IMR-90 (cell line): ENCODE measurements around the gene OR5H14. TPM values are rescaled to one million over a fixed set of nuclear protein-coding genes. Genes with fewer than 3 reads are reported as not detected.
"Not testable (repeated sequence)": the region's sequence is repeated elsewhere in the genome, so short reads cannot be mapped to it uniquely, and the experiment has no call there.

ENCODE experiments used
- ATAC-seq: fragments of 200-7000 bp; cut with Tn5 transposase; 2 replicates; pipeline ENCODE4 v1.9.1; 2020; ENCODE audit warnings: low read depth, mild to moderate bottlenecking, moderate library complexity
- BruUV-seq: library from RNA; stranded (reverse); fragments of 400-500 nt; replicated peaks from 2 replicates; lab custom pipeline; 2021; lab: Mats Ljungman, UMichigan
- CTCF ChIA-PET: fragments of 300-600 bp; formaldehyde crosslinking; extraction: SDS; loops from one replicate; lab custom pipeline; 2021; ENCODE audit warnings: antibody characterized with exemption; lab: Yijun Ruan, JAX
- POLR2A ChIA-PET: fragments of 300-600 bp; sonication (Branson Sonifier 250); formaldehyde crosslinking; loops from one replicate; lab custom pipeline; 2022; ENCODE audit warnings: antibody characterized with exemption; ENCODE audit not compliant: unreplicated experiment; lab: Charles Lee
- DNase-seq: peaks from one replicate; pipeline ENCODE4 v3.0.0; 2013
- H2AFZ ChIP-seq: replicated peaks from 2 replicates; pipeline ENCODE3; 2013; ENCODE audit warnings: low read length, mild to moderate bottlenecking; ENCODE audit not compliant: poor library complexity
- H2AK5ac ChIP-seq: 2 replicates; pipeline ENCODE4 v1.6.1; 2013; ENCODE audit warnings: low read depth, low read length, inconsistent platforms
- H2AK9ac ChIP-seq: replicated peaks from 2 replicates; pipeline ENCODE3; 2013; ENCODE audit warnings: mild to moderate bottlenecking, low read depth, low read length, moderate library complexity; ENCODE audit not compliant: poor library complexity
- H2BK120ac ChIP-seq: 2 replicates; pipeline ENCODE4 v1.6.1; 2013; ENCODE audit warnings: low read depth, low read length, inconsistent platforms
- H2BK15ac ChIP-seq: 3 replicates; pipeline ENCODE4 v1.6.1; 2013; ENCODE audit warnings: low read depth, low read length, inconsistent platforms
- H2BK20ac ChIP-seq: 2 replicates; pipeline ENCODE4 v1.6.1; 2013; ENCODE audit warnings: low read depth, mild to moderate bottlenecking, inconsistent platforms, low read length, moderate library complexity
- H2BK5ac ChIP-seq: 2 replicates; pipeline ENCODE4 v1.6.1; 2013; ENCODE audit warnings: mild to moderate bottlenecking, low read depth, low read length, inconsistent platforms; ENCODE audit not compliant: poor library complexity, severe bottlenecking
- H3K14ac ChIP-seq: replicated peaks from 2 replicates; pipeline ENCODE4 v1.6.1; 2013; ENCODE audit warnings: low read depth, low read length, inconsistent platforms
- H3K18ac ChIP-seq: 2 replicates; pipeline ENCODE4 v1.6.1; 2013; ENCODE audit warnings: low read depth, low read length, control low read depth
- H3K23ac ChIP-seq: 2 replicates; pipeline ENCODE4 v1.6.1; 2013; ENCODE audit warnings: low read depth, low read length, inconsistent platforms
- H3K27ac ChIP-seq: 2 replicates; pipeline ENCODE4 v1.5.1; 2013; ENCODE audit warnings: mild to moderate bottlenecking, control low read depth, low read length; ENCODE audit not compliant: insufficient read depth
- H3K27me3 ChIP-seq: 2 replicates; pipeline ENCODE4 v1.6.1; 2013; ENCODE audit warnings: low read length; ENCODE audit not compliant: control insufficient read depth, insufficient read depth
- H3K36me3 ChIP-seq: 2 replicates; pipeline ENCODE4 v1.6.1; 2013; ENCODE audit warnings: low read length, mixed read lengths; ENCODE audit not compliant: control insufficient read depth, insufficient read depth
- H3K4ac ChIP-seq: 2 replicates; pipeline ENCODE4 v1.6.1; 2013; ENCODE audit warnings: low read depth, low read length, inconsistent platforms
- H3K4me1 ChIP-seq: 2 replicates; pipeline ENCODE4 v1.6.1; 2013; ENCODE audit warnings: low read length, mixed read lengths; ENCODE audit not compliant: control insufficient read depth, insufficient read depth
- H3K4me2 ChIP-seq: 2 replicates; pipeline ENCODE4 v1.6.1; 2013; ENCODE audit warnings: low read depth, mild to moderate bottlenecking, control low read depth, low read length, moderate library complexity
- H3K4me3 ChIP-seq: 2 replicates; pipeline ENCODE4 v1.5.1; 2013; ENCODE audit warnings: low read depth, mild to moderate bottlenecking, control low read depth, low read length, moderate library complexity; ENCODE audit not compliant: insufficient read depth
- H3K56ac ChIP-seq: 2 replicates; pipeline ENCODE4 v1.6.1; 2013; ENCODE audit warnings: low read length, inconsistent platforms; ENCODE audit not compliant: insufficient read depth; ENCODE audit errors: extremely low read depth
- H3K79me1 ChIP-seq, 2 experiments: 2 replicates each; pipeline ENCODE4 v1.6.1; 2013; ENCODE audit warnings: low read length in 2 of 2, inconsistent platforms in 1 of 2, low read depth in 1 of 2
- H3K9ac ChIP-seq: 2 replicates; pipeline ENCODE4 v1.6.1; 2013; ENCODE audit warnings: low read depth, low read length, control low read depth
- H3K9me1 ChIP-seq: 2 replicates; pipeline ENCODE4 v1.6.1; 2013; ENCODE audit warnings: low read length, inconsistent platforms; ENCODE audit not compliant: insufficient read depth
- H3K9me3 ChIP-seq: 2 replicates; pipeline ENCODE4 v1.6.1; 2013; ENCODE audit warnings: low read length; ENCODE audit not compliant: control insufficient read depth, insufficient read depth
- H4K20me1 ChIP-seq: 2 replicates; pipeline ENCODE4 v1.6.1; 2013; ENCODE audit warnings: low read length, inconsistent platforms; ENCODE audit not compliant: insufficient read depth
- H4K5ac ChIP-seq: 2 replicates; pipeline ENCODE4 v1.6.1; 2013; ENCODE audit warnings: mild to moderate bottlenecking, low read depth, low read length, control low read depth
- H4K8ac ChIP-seq, 2 experiments: 2 replicates each; pipeline ENCODE4 v1.6.1; 2013; ENCODE audit warnings: low read depth in 2 of 2, low read length in 2 of 2, control low read depth in 1 of 2, inconsistent platforms in 1 of 2
- H4K91ac ChIP-seq: 2 replicates; pipeline ENCODE4 v1.6.1; 2013; ENCODE audit warnings: low read depth, low read length, inconsistent platforms; ENCODE audit not compliant: insufficient read depth
- WGBS, 2 experiments: methylation state at CpG; one replicate each; pipeline versions ENCODE4 v1.1.5 to v1.1.7; 2013; ENCODE audit warnings: missing lambda C conversion rate in 2 of 2; ENCODE audit not compliant: insufficient read length in 1 of 2; ENCODE audit errors: extremely low coverage in 2 of 2; 5-methylcytosine and 5-hydroxymethylcytosine counted together
- dilution Hi-C: fragments of 300-500 bp; cut with HindIII; formaldehyde crosslinking; loops from one replicate; pipeline ENCODE4 v1.14.3; 2018; ENCODE audit warnings: low sequenced_read_pairs; ENCODE audit not compliant: unreplicated experiment
- in situ Hi-C: fragments of 300-500 bp; cut with MboI; formaldehyde crosslinking; loops from 3 replicates; pipeline ENCODE4 v1.14.3; 2019; ENCODE audit warnings: low sequenced_read_pairs, inconsistent platforms, mixed read lengths
- intact Hi-C: fragments of 100-400 bp; cut with micrococcal nuclease; formaldehyde crosslinking; loops from 2 replicates; pipeline ENCODE4 v1.10.0; 2022
- polyA plus RNA-seq, 3 experiments: library from polyadenylated mRNA; depleted of rRNA; stranded (reverse); fragments of >200 nt; gene quantifications; 2 replicates each; pipeline ENCODE4 v1.2.3, GENCODE V29; 2012; ENCODE audit warnings: low replicate concordance in 1 of 3
- total RNA-seq: library from RNA; depleted of rRNA; stranded (reverse); fragments of >200 nt; gene quantifications from 2 replicates; pipeline ENCODE4 v1.2.3, GENCODE V29; 2012

OR5H14 gene
- total and polyA plus RNA-seq, 2 of the 4 experiments (the other 2 are of a cell fraction), result not detected

DNA sequence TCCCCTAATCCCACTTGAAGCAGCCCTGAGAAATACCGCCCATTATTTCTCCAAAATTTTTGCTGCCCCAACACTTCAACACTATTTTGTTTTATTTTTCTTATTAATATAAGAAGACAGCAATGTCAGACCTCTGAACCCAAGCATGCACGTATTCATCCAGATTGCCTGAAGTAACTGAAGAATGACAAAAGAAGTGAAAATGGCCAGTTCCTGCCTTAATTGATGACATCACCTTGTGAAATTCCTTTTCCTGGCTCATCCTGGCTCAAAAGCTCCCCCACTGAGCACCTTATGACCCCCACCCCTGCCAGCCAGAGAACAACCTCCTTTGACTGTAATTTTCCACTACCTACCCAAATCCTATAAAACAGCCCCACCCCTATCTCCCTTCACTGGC is 49.0 kb downstream of the OR5H14 start:
- H4K20me1 ChIP-seq, H3K9ac ChIP-seq, H2BK15ac ChIP-seq, H3K4ac ChIP-seq, H3K56ac ChIP-seq, H3K18ac ChIP-seq, dilution Hi-C loops, in situ Hi-C loops, H3K14ac ChIP-seq, POLR2A ChIA-PET, H2AFZ ChIP-seq, H2AK5ac ChIP-seq, H3K9me1 ChIP-seq, DNase-seq, H2AK9ac ChIP-seq, H3K79me1 ChIP-seq, H4K5ac ChIP-seq, H3K9me3 ChIP-seq, H2BK20ac ChIP-seq, H3K4me3 ChIP-seq, H4K8ac ChIP-seq, H3K4me2 ChIP-seq, H3K23ac ChIP-seq, CTCF ChIA-PET, H3K27ac ChIP-seq, H4K91ac ChIP-seq, H2BK120ac ChIP-seq, H3K4me1 ChIP-seq, H3K27me3 ChIP-seq, H3K36me3 ChIP-seq, BruUV-seq, ATAC-seq, H2BK5ac ChIP-seq, intact Hi-C loops: not testable (repeated sequence)
- no CpG with 5 or more reads among the region's 2 CpGs for WGBS, 2 experiments
